Neural progenitor cell (in vitro differentiated cells): ENCODE measurements around the gene MS4A18. TPM values are rescaled to one million over a fixed set of nuclear protein-coding genes. Genes with fewer than 3 reads are reported as not detected.

Experiments used
- DNase-seq: peaks from one replicate; pipeline ENCODE4 v3.0.0-alpha.2; 2016; ENCODE audit warnings: low spot score
- H2AFZ ChIP-seq: fragments of 200-600 bp; sonication (generic); replicated peaks from 2 replicates; pipeline ENCODE4 v1.6.1; 2016; ENCODE audit warnings: antibody characterized with exemption
- H3F3A ChIP-seq: fragments of 200-600 bp; sonication (generic); 2 replicates; pipeline ENCODE4 v1.6.1; 2016; ENCODE audit warnings: antibody characterized with exemption, low read depth
- H3K27ac ChIP-seq: fragments of 200-600 bp; sonication (generic); 2 replicates; pipeline ENCODE4 v1.5.1; 2016; ENCODE audit warnings: mild to moderate bottlenecking
- H3K27me3 ChIP-seq: fragments of 200-600 bp; sonication (generic); 2 replicates; pipeline ENCODE4 v1.6.1; 2016; ENCODE audit warnings: mild to moderate bottlenecking, moderate library complexity
- H3K36me3 ChIP-seq: fragments of 200-600 bp; sonication (generic); 2 replicates; pipeline ENCODE4 v1.5.1; 2016
- H3K4me1 ChIP-seq: fragments of 200-600 bp; sonication (generic); 2 replicates; pipeline ENCODE4 v1.6.1; 2016; ENCODE audit warnings: mixed run types
- H3K4me2 ChIP-seq: fragments of 200-600 bp; sonication (generic); 2 replicates; pipeline ENCODE4 v1.6.1; 2016
- H3K4me3 ChIP-seq: fragments of 200-600 bp; sonication (generic); 2 replicates; pipeline ENCODE4 v1.5.1; 2016
- H3K79me2 ChIP-seq: fragments of 200-600 bp; sonication (generic); 2 replicates; pipeline ENCODE4 v1.6.1; 2016; ENCODE audit warnings: low read depth
- H3K9ac ChIP-seq: fragments of 200-600 bp; sonication (generic); 2 replicates; pipeline ENCODE4 v1.6.1; 2016
- H3K9me3 ChIP-seq: fragments of 200-600 bp; sonication (generic); 2 replicates; pipeline ENCODE4 v1.5.1; 2016; ENCODE audit warnings: low read depth
- H4K20me1 ChIP-seq: fragments of 200-600 bp; sonication (generic); 2 replicates; pipeline ENCODE4 v1.6.1; 2016; ENCODE audit warnings: low read depth
- H3K27ac Mint-ChIP-seq: 3 replicates; pipeline ENCODE4 v1.8.0; 2021; ENCODE audit warnings: mixed read lengths
- H3K27me3 Mint-ChIP-seq: 2 replicates; pipeline ENCODE4 v1.8.0; 2022; ENCODE audit warnings: low read depth, mild to moderate bottlenecking, inconsistent platforms, moderate library complexity, mixed read lengths; ENCODE audit not compliant: insufficient read depth
- H3K36me3 Mint-ChIP-seq: 3 replicates; pipeline ENCODE4 v1.8.0; 2021; ENCODE audit warnings: mixed read lengths
- H3K4me1 Mint-ChIP-seq: 3 replicates; pipeline ENCODE4 v1.8.0; 2021; ENCODE audit warnings: mixed read lengths
- H3K4me3 Mint-ChIP-seq: 3 replicates; pipeline ENCODE4 v1.8.0; 2021; ENCODE audit warnings: mild to moderate bottlenecking, moderate library complexity, mixed read lengths
- H3K9me3 Mint-ChIP-seq: 3 replicates; pipeline ENCODE4 v1.8.0; 2020; ENCODE audit warnings: mixed read lengths
- EZH2 ChIP-seq: fragments of 200-600 bp; sonication (generic); IDR thresholded peaks from 2 replicates; pipeline ENCODE4 v1.6.1; 2017; ENCODE audit warnings: antibody characterized with exemption, mild to moderate bottlenecking, moderate library complexity
- EZH2phosphoT487 ChIP-seq: fragments of 200-600 bp; sonication (generic); IDR thresholded peaks from 2 replicates; pipeline ENCODE4 v1.6.1; 2017; ENCODE audit warnings: antibody characterized with exemption
- total RNA-seq: library from RNA; depleted of rRNA; stranded (reverse); fragments of >200 nt; gene quantifications from 2 replicates; pipeline ENCODE4 v1.2.3, GENCODE V29; 2015; ENCODE audit warnings: low replicate concordance
- TF ChIP-seq, protein P1 (sequence below): fragments of 200-600 bp; sonication (generic); IDR thresholded peaks from 2 replicates; pipeline ENCODE4 v1.5.1; 2017; ENCODE audit warnings: antibody characterized with exemption, mild to moderate bottlenecking

The MS4A18 gene
- total RNA-seq, 1 donor from 2014 or later = not detected

DNA sequence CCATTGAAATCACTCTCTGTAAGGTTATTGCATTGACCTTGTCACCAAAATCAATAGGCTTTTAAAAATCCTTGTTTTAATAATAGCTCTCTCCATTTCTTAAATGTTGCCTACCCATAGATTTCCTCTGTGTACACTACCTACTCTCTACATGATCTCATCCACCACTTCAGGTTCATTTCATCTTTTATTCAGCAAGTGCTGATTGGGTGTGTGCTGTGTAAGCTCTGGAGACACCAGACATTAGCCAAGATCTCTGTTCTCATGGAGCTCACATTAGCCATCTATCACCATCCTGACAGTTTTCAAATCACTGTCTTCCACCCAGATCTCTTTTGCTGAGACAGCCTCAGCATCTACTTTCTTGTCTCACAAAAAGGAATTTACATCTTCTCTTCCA lies 56.3 kb downstream of the MS4A18 start:
- Histone ChIP-seq H3F3A (no peaks in the 10 kb centered on the region), H3K4me3 (no peak overlapping the region), H3K4me1 (no peaks in the 10 kb centered on the region), H3K36me3 (no peaks in the 10 kb centered on the region), H3K27ac (no peak overlapping the region), H4K20me1 (no peaks in the 10 kb centered on the region), H3K27me3 (no peaks in the 10 kb centered on the region), H3K79me2 (no peaks in the 10 kb centered on the region), H3K4me2 (no peak overlapping the region), H2AFZ (no peak overlapping the region), H3K9me3 (no peaks in the 10 kb centered on the region), H3K9ac (no peak overlapping the region)
- Mint-ChIP-seq H3K4me1 (peaks cover 11% of the 10 kb centered on the region), H3K27ac (no peak overlapping the region), H3K36me3 (no peaks in the 10 kb centered on the region), H3K27me3 (peaks cover 6% of the 10 kb centered on the region), H3K4me3 (no peak overlapping the region), H3K9me3 (no peaks in the 10 kb centered on the region)
- TF ChIP-seq, protein P1, sequence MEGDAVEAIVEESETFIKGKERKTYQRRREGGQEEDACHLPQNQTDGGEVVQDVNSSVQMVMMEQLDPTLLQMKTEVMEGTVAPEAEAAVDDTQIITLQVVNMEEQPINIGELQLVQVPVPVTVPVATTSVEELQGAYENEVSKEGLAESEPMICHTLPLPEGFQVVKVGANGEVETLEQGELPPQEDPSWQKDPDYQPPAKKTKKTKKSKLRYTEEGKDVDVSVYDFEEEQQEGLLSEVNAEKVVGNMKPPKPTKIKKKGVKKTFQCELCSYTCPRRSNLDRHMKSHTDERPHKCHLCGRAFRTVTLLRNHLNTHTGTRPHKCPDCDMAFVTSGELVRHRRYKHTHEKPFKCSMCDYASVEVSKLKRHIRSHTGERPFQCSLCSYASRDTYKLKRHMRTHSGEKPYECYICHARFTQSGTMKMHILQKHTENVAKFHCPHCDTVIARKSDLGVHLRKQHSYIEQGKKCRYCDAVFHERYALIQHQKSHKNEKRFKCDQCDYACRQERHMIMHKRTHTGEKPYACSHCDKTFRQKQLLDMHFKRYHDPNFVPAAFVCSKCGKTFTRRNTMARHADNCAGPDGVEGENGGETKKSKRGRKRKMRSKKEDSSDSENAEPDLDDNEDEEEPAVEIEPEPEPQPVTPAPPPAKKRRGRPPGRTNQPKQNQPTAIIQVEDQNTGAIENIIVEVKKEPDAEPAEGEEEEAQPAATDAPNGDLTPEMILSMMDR = no peak
- no peak for TF ChIP-seq EZH2
- no peak for TF ChIP-seq EZH2phosphoT487
- DNase-seq = no peak

DNA sequence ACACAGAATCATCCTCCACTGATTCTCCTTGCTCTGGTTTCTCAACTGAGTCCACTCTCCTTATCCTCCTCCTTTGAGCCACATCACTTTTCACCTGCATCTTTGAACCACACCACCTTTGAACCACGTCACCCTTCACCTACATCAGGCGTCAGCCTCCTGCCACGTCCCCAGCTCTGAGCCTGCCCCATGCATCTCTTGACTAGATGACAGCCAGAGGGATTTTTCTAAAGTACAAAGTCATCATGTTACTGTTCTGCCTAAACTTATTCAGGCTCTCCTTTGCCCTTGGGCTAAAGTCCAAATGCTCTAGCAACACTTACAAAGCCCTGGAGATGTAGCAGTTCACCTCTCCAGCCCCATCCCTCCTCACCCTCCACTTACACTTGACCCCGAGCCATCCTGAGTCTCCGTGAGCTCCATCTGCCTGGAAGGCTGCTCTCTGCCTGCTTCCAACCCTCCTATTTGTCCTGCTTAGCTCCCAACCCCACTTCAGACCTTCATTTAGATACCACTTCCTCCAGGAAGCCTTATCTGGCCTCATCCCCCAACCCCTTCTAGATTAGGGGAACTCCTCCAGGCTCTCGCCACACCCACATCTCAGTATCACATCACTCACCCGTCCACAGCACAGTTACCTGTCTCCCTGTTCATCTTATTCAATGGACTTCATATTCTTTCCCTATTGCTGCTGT lies 56.9 kb downstream of the MS4A18 start:
- no peak overlapping the region for H3K9ac ChIP-seq
- no peaks in the 10 kb centered on the region for H3K9me3 ChIP-seq
- H3K79me2 ChIP-seq = no peaks in the 10 kb centered on the region
- no peak overlapping the region for H2AFZ ChIP-seq
- H3K27me3 ChIP-seq = no peaks in the 10 kb centered on the region
- H3K36me3 Mint-ChIP-seq = no peaks in the 10 kb centered on the region
- no peaks in the 10 kb centered on the region for H3K4me1 ChIP-seq
- H3K4me3 ChIP-seq = no peak overlapping the region
- no peak overlapping the region for H3K27ac ChIP-seq
- H4K20me1 ChIP-seq = no peaks in the 10 kb centered on the region
- peaks cover 13% of the 10 kb centered on the region for H3K4me1 Mint-ChIP-seq
- H3K27me3 Mint-ChIP-seq = peaks cover 5% of the 10 kb centered on the region
- TF ChIP-seq, protein P1 = no peak
- TF ChIP-seq EZH2phosphoT487 = no peak
- no peak for TF ChIP-seq EZH2
- H3K36me3 ChIP-seq = no peaks in the 10 kb centered on the region
- no peaks in the 10 kb centered on the region for H3K9me3 Mint-ChIP-seq
- no peaks in the 10 kb centered on the region for H3F3A ChIP-seq
- no peak overlapping the region for H3K4me2 ChIP-seq
- no peak overlapping the region for H3K27ac Mint-ChIP-seq
- no peak overlapping the region for H3K4me3 Mint-ChIP-seq
- DNase-seq = no peak

DNA sequence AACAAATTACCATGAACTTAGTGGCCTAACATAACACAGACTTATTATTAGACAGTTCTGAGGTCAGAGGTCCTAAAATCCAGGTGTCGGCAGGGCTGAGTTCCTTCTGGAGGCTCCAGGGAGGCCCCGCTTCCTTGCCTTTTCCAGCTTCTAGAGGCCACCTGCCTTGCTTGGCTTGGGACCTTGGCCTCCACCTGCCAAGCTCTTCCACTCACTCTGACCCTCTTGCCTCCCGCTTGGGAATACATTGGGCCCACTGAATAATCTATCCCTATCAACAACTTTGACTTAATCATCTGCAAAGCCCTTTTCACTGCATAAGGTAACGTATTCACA lies 57.4 kb downstream of the MS4A18 start:
- Histone ChIP-seq H3K4me1 (no peaks in the 10 kb centered on the region), H3K9ac (no peak overlapping the region), H3K36me3 (no peaks in the 10 kb centered on the region), H3K27me3 (no peaks in the 10 kb centered on the region), H3F3A (no peaks in the 10 kb centered on the region), H3K79me2 (no peaks in the 10 kb centered on the region), H3K4me2 (no peak overlapping the region), H3K4me3 (no peak overlapping the region), H3K27ac (no peak overlapping the region), H4K20me1 (no peaks in the 10 kb centered on the region), H3K9me3 (no peaks in the 10 kb centered on the region), H2AFZ (no peak overlapping the region)
- Mint-ChIP-seq H3K36me3 (no peaks in the 10 kb centered on the region), H3K9me3 (no peaks in the 10 kb centered on the region), H3K4me3 (no peak overlapping the region), H3K27me3 (peaks cover 5% of the 10 kb centered on the region), H3K27ac (no peak overlapping the region), H3K4me1 (peaks cover 15% of the 10 kb centered on the region)
- DNase-seq = no peak
- TF ChIP-seq, protein P1 = no peak
- TF ChIP-seq EZH2 (no peak), EZH2phosphoT487 (no peak)
